Medulla oblongata (tissue), 1 donor: ENCODE data around the gene MAK.
"Not testable (repeated sequence)": the region's sequence is repeated elsewhere in the genome, so short reads cannot be mapped to it uniquely, and the experiment has no call there.

Experiments
- DNase-seq: peaks from one replicate; pipeline ENCODE4 v3.0.0-alpha.2; 2015; ENCODE audit errors: extremely low spot score

MAK gene

DNA sequence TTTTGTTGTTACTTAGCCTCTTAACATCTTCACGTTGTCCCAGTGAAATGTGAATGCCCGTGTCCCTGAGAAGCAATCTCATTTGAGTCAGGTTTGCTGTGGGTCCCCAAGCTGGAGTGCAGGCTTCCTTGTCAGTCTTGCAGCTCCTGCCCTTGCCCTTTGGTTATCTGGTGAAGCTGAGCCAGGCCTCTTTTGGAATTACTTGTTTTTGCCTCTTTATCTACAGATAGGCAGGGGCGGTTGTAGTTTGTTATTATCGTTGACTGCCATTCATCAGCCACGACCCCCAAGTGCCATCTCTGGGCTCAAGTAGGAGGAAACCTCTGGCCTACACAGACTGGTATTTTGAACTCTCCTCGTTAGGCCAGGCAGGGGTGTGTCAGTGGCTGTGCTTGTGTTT lies 113.3 kb downstream of the MAK start:
- DNase-seq: no peak

DNA sequence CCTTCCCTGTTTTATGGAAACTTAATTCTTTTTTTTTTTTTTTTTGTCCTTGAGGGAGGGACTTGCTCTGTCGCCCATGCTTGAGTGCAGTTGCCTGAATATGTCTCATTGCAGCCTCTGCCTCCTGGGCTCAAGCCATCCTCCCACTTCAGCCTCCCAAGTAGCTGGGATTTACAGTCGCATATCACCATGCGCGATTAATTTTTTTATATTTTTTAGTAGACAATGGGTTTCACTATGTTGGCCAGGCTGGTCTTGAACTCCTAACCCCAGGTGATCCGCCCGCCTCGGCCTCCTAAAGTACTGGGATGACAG lies 114.8 kb downstream of the MAK start:
- DNase-seq: no peak

DNA sequence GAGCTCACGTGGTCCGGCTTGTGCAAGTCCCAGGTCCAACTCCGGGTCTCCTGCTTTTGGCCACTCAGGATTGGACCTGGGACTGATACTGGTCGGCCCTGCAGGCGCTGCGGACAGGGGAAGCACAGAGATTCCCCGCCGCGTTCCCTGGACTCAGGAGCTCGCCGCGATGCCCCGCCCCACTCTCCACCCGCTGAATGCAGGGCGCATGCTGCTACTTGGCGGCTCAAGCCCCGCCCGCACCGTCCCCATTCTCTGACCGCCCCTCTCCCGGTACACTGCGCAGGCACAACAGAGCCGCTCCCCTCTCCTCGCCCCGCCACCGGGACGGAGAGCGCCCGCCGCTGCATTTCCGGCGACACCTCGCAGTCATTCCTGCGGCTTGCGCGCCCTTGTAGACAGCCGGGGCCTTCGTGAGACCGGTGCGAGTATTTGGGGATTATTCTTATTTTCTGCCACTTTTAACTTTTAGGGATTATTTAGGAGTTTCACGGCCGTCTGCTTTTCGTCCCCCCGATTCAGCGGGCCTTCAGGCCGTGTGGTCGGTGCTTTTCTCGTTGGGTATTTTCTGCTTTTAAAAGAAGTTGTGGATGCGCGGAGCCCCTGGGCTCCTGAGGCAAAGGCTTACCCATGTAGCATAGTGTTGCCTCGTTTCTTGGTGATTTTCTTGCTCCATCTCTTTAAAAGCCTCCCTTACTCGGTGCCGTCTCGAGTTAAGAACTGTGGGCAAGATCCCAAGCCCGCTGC lies 115.3 kb downstream of the MAK start, which contains the start of gene TMEM14C:
TSS of gene TMEM14C (plus strand) at position 251 of the 747 bp plus-strand sequence. CDS start 1,544 bp downstream, outside the sequence.
- DNase-seq: peak; percentile 97

- DNase-seq: no peak
These were observed 115.8 kb downstream of the MAK start for GRCh38 chr6:10722570-10722819.

GRCh38 chr6:10721850-10722569 lies 116.3 kb downstream of the MAK start:
- DNase-seq: no peak

GRCh38 chr6:10720960-10721849 lies 117.1 kb downstream of the MAK start:
- not testable (repeated sequence) for DNase-seq

DNA sequence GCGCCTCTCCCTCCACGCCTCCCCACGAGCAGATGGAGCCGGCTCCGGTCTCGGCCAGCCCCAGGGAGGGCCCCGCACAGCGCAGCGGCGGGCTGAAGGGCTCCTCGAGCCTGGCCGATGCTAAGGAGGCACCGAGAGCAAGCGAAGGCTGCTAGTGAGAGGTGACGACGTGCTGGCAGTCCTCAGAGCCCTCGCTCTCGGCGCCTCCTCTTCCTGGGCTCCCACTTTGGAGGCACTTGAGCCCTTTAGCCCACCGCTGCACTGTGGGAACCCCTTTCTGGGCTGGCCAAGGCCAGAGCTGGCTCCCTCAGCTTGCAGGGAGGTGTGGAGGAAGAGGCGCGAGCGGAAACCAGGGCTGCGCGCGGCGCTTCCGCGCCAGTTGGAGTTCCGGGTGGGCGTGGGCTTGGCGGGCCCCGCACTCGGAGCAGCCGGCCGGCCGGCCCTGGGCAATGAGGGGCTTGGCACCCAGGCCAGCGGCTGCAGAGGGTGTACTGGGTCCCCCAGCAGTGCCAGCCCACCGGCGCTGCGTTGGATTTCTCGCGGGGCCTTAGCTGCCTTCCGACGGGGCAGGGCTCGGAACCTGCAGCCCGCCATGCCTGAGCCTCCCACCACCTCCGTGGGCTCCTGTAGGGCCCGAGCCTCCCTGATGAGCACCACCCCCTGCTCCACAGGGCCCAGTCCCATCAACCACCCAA lies 117.9 kb downstream of the MAK start:
- peak; percentile 16 for DNase-seq

GRCh38 chr6:10719964-10720264 lies 118.4 kb downstream of the MAK start:
- no peak for DNase-seq

GRCh38 chr6:10719296-10719963 lies 118.9 kb downstream of the MAK start:
- no peak for DNase-seq

GRCh38 chr6:10713962-10714361 lies 124.4 kb downstream of the MAK start:
- DNase-seq: no peak
